Mucosa of rectum (tissue), 2 donors: ENCODE measurements around the gene IGHMBP2.
A peak's percentile ranks its signal among the peaks of the same experiment; 100 is the strongest.

Experiments used
- H3K27ac ChIP-seq, 2 donors: one replicate each; pipeline ENCODE4 v1.7.0; 2013; ENCODE audit warnings: inconsistent platforms in 2 of 2, low read depth in 2 of 2, low read length in 2 of 2
- H3K27me3 ChIP-seq, 2 donors: one replicate each; pipeline ENCODE4 v1.7.0; 2013; ENCODE audit warnings: low read length in 2 of 2; ENCODE audit not compliant: control insufficient read depth in 2 of 2, insufficient read depth in 2 of 2
- H3K36me3 ChIP-seq, 2 donors: one replicate each; pipeline ENCODE4 v1.7.0; 2013; ENCODE audit warnings: low read length in 2 of 2; ENCODE audit not compliant: control insufficient read depth in 2 of 2, insufficient read depth in 2 of 2
- H3K4me1 ChIP-seq, 2 donors: one replicate each; pipeline ENCODE4 v1.7.0; 2013; ENCODE audit warnings: low read length in 2 of 2, mild to moderate bottlenecking in 1 of 2; ENCODE audit not compliant: control insufficient read depth in 2 of 2, insufficient read depth in 2 of 2
- H3K4me3 ChIP-seq, 2 donors: one replicate each; pipeline ENCODE4 v1.7.0; 2013; ENCODE audit warnings: low read length in 2 of 2
- H3K9ac ChIP-seq, 2 donors: one replicate each; pipeline ENCODE4 v1.7.0; 2013; ENCODE audit warnings: low read length in 2 of 2, low read depth in 1 of 2, mild to moderate bottlenecking in 1 of 2
- H3K9me3 ChIP-seq, 2 donors: one replicate each; pipeline ENCODE4 v1.7.0; 2013; ENCODE audit warnings: low read length in 2 of 2; ENCODE audit not compliant: control insufficient read depth in 2 of 2
- donor health status: healthy.
- donor health status: Normal muscosa, but diverticular disease.

IGHMBP2 gene

DNA sequence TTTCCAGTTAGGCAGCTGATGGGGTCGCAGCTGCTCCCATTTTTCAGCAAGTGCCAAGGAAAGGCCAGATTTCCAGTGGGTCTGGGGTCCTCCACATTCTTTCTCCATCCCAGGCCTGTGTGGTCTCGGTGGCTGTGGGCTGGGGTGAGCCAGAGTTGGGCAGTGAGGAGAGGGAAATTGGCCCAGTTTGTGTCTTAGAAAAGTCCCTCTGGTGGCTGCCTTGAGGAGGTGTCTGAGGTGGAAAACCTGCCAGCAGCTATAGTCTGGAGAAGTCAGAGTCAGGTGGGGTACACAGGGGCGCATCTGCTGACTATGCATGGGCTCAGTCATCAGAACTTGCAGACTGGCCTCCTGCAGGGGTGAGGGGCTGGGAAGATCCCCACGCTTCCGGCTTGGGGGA, 46.6 kb downstream of the IGHMBP2 start:
- no peak overlapping the region for H3K9ac ChIP-seq
- H3K36me3 ChIP-seq = no peaks in the 10 kb centered on the region
- no peaks in the 10 kb centered on the region for H3K27me3 ChIP-seq
- peaks cover 4 to 10% of the 10 kb centered on the region in 2 donors for H3K4me1 ChIP-seq
- H3K4me3 ChIP-seq = no peak overlapping the region
- no peak overlapping the region for H3K27ac ChIP-seq
- no peaks in the 10 kb centered on the region for H3K9me3 ChIP-seq

DNA sequence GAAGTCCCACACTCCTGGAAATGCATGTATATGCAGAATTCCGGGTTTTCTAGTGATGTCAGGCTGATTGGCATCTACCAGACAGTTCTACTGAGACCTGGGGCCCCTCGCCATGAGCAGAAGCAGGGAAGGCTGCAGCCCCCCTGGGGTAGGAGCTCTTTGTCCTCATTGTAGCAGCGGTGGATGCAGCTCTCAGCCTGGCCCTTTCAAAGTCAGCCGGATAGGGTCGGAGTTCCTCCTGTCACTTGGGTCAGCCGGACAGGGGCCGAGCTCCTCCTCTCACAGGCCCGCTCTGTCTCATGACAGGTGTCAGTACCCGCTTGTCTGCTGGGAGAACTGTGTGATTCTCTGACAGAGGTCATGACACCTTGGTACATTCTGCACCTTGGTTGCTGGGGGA, 47.1 kb downstream of the IGHMBP2 start:
- Histone ChIP-seq H3K27me3 (no peaks in the 10 kb centered on the region), H3K4me1 (peaks cover 8 to 14% of the 10 kb centered on the region in 2 donors), H3K27ac (no peak overlapping the region), H3K36me3 (no peaks in the 10 kb centered on the region), H3K9ac (no peak overlapping the region), H3K9me3 (no peaks in the 10 kb centered on the region), H3K4me3 (no peak overlapping the region)

DNA sequence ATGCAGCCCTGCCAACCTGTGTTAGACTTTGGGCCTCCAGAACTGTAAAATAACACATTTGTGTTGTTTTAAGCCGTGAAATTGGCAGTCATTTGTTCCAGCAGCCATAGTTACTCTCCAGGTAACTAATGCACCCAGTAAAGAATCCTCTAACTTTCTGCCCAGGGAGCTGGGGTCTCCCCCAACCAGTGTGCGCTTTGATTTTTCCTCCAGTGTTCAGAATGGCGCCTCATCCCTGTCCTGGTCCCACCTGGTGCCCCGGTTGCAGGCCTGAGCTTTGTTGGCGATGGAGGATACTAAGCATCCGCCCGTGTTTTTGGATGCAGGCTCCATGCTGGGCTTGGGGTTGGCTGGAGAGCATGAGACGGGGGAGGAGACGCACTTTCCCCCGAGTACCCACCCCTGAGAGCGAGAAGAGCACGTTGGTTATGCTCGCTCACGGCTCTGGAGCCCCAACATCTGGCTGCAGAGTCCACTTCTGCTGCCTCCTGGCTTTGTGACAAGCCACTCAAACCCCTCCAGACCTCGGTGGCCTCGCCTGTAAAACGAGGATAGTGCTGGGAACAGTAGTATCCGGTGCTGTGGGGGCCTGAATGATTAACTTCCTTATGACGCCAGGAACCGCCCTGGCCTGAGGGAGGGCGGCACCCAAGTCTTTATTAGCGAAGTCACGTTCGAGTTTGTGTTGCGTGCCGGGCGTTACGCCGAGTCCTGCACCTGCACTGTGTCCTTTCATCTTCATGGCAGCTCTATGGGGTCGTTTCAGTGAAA, 51.3 kb downstream of the IGHMBP2 start:
- peak overlapping the region in 1 of 2 donors; percentile 52 for H3K27ac ChIP-seq
- H3K4me3 ChIP-seq = peak overlapping the region in 1 of 2 donors; percentile 7
- H3K9me3 ChIP-seq = no peaks in the 10 kb centered on the region

DNA sequence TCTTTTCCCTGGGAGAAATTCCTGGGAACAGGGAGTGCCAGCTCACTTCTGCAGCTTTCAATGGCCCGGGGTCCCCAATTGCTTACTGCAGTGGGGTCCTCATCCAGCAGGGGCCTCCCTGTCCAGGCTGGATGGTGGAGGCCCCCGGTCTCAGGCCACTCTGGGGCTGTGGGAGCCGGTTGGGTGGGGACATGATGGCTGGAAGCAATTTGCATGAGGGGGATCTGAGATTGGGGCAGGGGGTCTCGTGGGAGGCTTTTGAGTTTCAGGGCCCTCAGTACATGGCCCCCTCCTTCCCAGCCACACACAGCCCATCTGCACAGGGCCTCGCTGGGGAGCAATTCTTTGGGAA, 51.9 kb downstream of the IGHMBP2 start:
- H3K4me3 ChIP-seq = peak overlapping the region in 1 of 2 donors; percentile 7
- no peak overlapping the region for H3K27ac ChIP-seq

More for the DNA sequence above, 51.3 kb downstream of the IGHMBP2 start:
- H3K36me3 ChIP-seq = no peaks in the 10 kb centered on the region
- no peaks in the 10 kb centered on the region for H3K27me3 ChIP-seq
- H3K9ac ChIP-seq = peak overlapping the region in 1 of 2 donors; percentile 6
- peaks cover 4 to 8% of the 10 kb centered on the region in 2 donors for H3K4me1 ChIP-seq

DNA sequence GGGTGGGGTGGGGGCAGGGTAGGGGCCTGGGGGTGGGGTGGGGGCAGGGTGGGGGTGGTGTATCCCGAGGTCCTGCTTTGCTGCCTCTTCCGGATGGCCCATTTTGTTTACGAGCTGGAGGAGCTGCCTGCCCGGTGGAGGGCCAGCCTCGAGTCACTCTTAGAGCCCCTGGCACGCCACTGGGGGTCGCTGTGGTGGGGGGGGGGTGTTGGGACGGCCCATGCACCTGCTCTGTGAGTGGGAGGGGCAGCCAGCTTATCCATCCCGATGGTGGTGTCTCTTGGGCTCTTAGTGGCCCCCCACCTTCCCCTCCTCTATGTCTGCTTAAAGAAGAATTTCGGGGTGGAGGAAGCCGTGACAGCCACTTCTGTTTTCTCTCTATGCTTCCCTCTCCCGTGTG, 52.5 kb downstream of the IGHMBP2 start:
- Histone ChIP-seq H3K4me3 (no peak overlapping the region), H3K27ac (no peak overlapping the region), H3K4me1 (peaks cover 4 to 8% of the 10 kb centered on the region in 2 donors), H3K36me3 (no peaks in the 10 kb centered on the region), H3K9ac (no peak overlapping the region), H3K9me3 (no peaks in the 10 kb centered on the region), H3K27me3 (no peaks in the 10 kb centered on the region)

More for the DNA sequence above, 51.9 kb downstream of the IGHMBP2 start:
- H3K9me3 ChIP-seq = no peaks in the 10 kb centered on the region
- H3K27me3 ChIP-seq = no peaks in the 10 kb centered on the region
- H3K9ac ChIP-seq = no peak overlapping the region
- peaks cover 4 to 8% of the 10 kb centered on the region in 2 donors for H3K4me1 ChIP-seq
- no peaks in the 10 kb centered on the region for H3K36me3 ChIP-seq

DNA sequence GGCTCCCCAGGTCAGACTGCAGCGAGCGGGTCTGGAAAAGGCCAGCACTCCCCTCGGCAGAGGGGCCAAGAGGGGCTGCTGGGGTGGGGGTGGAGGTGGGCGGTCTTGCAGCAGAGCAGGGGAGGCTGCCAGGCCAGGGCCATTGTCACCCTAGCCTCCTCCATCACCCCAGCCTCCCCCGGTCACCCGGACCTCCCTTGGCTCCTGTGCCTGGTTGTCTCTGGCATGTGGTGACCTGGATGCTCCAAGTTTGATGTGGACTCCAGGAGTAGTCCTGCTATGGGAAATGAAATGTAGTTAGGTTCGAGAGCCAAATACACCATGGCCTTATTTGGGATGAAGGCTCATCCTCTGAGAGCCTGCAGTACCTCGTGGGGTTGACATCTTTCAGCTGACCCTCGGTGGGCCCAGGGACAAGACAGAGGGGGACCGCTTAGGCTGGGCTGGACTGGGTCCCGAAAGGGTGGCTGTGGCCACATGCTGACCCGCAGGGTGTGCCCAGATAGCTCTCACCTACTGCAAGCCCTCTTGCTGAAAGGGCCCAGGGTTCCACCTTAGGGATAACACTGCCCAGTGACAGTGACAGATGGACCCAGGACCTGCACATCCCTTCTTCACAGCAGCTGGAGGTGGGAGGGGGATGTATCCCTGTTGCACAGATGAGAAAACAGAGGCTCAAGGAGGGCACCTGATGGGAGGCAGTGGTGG, 53.0 kb downstream of the IGHMBP2 start:
- Histone ChIP-seq H3K27ac (no peak overlapping the region), H3K4me1 (peaks cover 4 to 8% of the 10 kb centered on the region in 2 donors), H3K27me3 (no peaks in the 10 kb centered on the region), H3K9me3 (no peaks in the 10 kb centered on the region), H3K9ac (no peak overlapping the region), H3K36me3 (no peaks in the 10 kb centered on the region), H3K4me3 (no peak overlapping the region)

DNA sequence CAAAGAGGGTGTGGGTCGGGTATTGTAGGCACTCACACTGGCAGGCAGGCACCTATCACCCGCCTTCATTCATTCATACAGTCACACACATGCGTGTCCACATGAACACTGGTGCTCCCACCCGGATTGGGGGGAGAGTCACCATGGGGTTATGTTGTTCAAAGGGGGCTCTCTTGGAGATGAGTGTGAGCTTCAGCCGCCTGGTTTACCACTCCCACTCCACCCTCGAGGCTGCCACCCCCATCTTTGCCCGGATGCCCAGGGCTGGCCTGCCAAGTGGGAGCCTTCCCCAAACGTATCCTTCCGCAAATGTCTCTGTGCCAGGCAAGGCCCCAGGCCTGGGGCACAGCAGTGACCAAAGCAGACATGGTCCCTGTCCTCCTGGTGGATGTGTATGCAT, 54.5 kb downstream of the IGHMBP2 start:
- no peak overlapping the region for H3K9ac ChIP-seq
- no peak overlapping the region for H3K4me3 ChIP-seq
- no peaks in the 10 kb centered on the region for H3K9me3 ChIP-seq
- peaks cover 4 to 8% of the 10 kb centered on the region in 2 donors for H3K4me1 ChIP-seq
- H3K27ac ChIP-seq = no peak overlapping the region
- H3K27me3 ChIP-seq = no peaks in the 10 kb centered on the region
- H3K36me3 ChIP-seq = no peaks in the 10 kb centered on the region

DNA sequence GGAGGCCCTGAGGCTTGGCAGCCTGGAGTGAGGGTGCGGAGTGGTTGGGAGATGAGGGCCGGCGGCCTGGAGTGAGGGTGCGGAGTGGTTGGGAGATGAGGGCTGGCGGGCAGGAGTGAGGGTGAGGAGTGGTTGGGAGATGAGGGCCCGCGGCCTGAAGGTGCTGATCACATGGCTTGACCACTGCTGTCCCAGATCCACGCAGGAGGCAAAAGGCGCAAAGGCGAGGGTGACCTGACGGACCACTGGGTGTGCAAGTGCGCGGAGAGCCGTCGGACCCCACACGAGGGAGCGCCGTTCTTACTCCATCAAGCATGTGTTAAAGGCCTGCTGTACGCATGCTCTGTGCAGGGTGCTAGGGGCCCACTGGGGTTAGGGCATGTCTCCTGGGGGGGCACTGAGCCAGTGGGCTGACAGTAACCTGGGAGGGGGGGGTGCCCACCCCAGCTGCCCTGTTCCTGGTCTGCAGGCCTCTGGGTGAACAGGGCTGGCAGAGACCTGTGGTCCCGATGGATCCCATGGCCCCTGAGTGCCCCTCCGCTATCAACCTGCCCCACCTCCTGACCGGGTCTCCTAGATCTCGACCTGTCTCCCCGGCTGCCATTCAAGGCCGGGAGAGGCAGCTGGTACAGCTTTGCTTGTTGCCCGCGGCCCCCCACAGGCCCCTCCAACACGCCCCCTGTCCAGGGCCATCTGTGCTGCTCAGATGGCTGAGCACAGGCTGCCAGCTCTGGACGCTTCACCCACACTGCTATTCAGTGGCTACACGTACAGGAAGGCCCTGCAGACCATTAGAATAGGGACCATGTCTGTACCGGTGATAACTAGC, 56.0 kb downstream of the IGHMBP2 start:
- Histone ChIP-seq H3K9ac (no peak overlapping the region), H3K27me3 (no peaks in the 10 kb centered on the region), H3K36me3 (no peaks in the 10 kb centered on the region), H3K27ac (no peak overlapping the region), H3K4me1 (peaks cover 4 to 8% of the 10 kb centered on the region in 2 donors), H3K4me3 (no peak overlapping the region), H3K9me3 (no peaks in the 10 kb centered on the region)

DNA sequence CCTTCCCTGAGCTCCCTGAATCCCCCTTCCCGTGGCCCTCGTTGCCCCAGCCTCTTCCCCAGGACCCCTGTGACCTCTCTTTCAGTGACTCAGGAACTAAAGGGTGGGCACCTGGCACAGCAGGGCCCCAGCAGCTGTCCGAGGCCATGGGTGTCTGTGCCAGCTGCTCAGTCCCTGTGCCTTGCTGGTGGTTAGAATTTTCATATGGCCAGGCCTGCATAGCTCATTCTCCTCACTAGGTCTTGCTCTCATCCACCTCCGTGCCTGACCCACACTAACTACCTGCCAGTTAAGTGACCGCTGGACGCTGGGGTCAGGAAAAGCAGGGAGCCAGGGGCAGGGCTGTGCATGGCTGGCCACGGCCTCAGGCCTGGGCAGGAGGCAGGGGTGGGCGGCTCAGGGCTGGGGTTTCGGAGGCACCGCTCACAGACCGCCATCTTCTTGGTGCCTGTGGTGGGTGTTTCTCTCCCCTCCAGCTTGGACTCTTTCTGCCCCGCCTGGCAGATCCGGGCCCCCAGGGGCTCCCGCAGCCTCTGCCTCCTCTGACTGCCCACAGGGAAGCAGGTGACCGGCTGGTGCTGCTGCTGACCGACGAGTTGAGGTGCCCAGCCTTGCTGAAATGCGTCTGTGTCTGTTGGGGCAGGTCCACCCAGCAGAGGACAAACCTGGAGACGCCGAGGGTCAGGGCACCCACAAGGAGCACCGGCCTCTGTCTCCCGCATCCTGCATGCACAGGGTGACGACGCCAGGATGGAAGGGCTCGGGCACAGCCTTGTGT, 56.8 kb downstream of the IGHMBP2 start:
- Histone ChIP-seq H3K9me3 (no peaks in the 10 kb centered on the region), H3K36me3 (no peaks in the 10 kb centered on the region), H3K4me1 (peaks cover 2% of the 10 kb centered on the region in 2 donors), H3K9ac (no peak overlapping the region), H3K27ac (no peak overlapping the region), H3K27me3 (no peaks in the 10 kb centered on the region), H3K4me3 (no peak overlapping the region)
